ENCODE data around the gene ZNF24.

DNA sequence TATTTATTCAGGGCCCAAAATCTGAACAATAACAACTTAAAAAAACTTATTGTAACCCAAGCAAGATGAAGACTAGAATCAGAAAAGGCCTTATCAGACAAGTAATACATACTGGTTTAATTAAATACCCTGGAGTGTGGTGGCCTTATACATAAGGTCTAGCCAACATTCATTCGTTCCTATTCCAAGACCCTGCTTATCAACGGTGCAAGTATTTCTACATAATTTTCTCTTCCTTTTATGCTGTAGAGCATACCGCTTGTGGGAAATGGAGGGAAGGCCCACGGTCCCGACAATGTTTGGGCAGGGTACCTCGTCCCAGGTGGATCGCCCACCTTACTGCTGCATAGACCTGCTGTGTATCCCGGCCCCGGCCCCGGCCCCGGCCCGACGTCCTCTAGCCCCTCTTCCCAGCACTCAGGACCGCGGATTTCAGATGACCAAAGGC is 708 bp downstream of the ZNF24 start:
- TF ChIP-seq, protein P1, sequence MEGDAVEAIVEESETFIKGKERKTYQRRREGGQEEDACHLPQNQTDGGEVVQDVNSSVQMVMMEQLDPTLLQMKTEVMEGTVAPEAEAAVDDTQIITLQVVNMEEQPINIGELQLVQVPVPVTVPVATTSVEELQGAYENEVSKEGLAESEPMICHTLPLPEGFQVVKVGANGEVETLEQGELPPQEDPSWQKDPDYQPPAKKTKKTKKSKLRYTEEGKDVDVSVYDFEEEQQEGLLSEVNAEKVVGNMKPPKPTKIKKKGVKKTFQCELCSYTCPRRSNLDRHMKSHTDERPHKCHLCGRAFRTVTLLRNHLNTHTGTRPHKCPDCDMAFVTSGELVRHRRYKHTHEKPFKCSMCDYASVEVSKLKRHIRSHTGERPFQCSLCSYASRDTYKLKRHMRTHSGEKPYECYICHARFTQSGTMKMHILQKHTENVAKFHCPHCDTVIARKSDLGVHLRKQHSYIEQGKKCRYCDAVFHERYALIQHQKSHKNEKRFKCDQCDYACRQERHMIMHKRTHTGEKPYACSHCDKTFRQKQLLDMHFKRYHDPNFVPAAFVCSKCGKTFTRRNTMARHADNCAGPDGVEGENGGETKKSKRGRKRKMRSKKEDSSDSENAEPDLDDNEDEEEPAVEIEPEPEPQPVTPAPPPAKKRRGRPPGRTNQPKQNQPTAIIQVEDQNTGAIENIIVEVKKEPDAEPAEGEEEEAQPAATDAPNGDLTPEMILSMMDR (IDR thresholded peaks at IDR 0.05): no peak
- TF ChIP-seq CREB1 (CRISPR knock-in tag; IDR thresholded peaks at IDR 0.05) (no peak), SMAD3 (CRISPR knock-in tag; IDR thresholded peaks at IDR 0.05; ENCODE audit: borderline replicate concordance) (no peak), SP1 (CRISPR knock-in tag; conservative IDR thresholded peaks at IDR 0.05) (no peak)
- TF ChIP-seq, protein P2, sequence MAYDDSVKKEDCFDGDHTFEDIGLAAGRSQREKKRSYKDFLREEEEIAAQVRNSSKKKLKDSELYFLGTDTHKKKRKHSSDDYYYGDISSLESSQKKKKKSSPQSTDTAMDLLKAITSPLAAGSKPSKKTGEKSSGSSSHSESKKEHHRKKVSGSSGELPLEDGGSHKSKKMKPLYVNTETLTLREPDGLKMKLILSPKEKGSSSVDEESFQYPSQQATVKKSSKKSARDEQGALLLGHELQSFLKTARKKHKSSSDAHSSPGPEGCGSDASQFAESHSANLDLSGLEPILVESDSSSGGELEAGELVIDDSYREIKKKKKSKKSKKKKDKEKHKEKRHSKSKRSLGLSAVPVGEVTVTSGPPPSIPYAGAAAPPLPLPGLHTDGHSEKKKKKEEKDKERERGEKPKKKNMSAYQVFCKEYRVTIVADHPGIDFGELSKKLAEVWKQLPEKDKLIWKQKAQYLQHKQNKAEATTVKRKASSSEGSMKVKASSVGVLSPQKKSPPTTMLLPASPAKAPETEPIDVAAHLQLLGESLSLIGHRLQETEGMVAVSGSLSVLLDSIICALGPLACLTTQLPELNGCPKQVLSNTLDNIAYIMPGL (CRISPR knock-in tag; IDR thresholded peaks at IDR 0.05): no peak
- TF ChIP-seq, protein P3, sequence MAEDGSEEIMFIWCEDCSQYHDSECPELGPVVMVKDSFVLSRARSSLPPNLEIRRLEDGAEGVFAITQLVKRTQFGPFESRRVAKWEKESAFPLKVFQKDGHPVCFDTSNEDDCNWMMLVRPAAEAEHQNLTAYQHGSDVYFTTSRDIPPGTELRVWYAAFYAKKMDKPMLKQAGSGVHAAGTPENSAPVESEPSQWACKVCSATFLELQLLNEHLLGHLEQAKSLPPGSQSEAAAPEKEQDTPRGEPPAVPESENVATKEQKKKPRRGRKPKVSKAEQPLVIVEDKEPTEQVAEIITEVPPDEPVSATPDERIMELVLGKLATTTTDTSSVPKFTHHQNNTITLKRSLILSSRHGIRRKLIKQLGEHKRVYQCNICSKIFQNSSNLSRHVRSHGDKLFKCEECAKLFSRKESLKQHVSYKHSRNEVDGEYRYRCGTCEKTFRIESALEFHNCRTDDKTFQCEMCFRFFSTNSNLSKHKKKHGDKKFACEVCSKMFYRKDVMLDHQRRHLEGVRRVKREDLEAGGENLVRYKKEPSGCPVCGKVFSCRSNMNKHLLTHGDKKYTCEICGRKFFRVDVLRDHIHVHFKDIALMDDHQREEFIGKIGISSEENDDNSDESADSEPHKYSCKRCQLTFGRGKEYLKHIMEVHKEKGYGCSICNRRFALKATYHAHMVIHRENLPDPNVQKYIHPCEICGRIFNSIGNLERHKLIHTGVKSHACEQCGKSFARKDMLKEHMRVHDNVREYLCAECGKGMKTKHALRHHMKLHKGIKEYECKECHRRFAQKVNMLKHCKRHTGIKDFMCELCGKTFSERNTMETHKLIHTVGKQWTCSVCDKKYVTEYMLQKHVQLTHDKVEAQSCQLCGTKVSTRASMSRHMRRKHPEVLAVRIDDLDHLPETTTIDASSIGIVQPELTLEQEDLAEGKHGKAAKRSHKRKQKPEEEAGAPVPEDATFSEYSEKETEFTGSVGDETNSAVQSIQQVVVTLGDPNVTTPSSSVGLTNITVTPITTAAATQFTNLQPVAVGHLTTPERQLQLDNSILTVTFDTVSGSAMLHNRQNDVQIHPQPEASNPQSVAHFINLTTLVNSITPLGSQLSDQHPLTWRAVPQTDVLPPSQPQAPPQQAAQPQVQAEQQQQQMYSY (CRISPR knock-in tag; IDR thresholded peaks at IDR 0.05): no peak

Measured in WTC11 (cell line).